K562 (cell line): ENCODE results near the gene SARS1. TPM values are rescaled to one million over a fixed set of nuclear protein-coding genes. Genes with fewer than 3 reads are reported as not detected.

Experiments
- ARNT ChIP-seq, 2 experiments: fragments of 450-650 bp; IDR thresholded peaks; 2 replicates each; pipeline ENCODE4 v1.6.1; 2016; ENCODE audit warnings: mild to moderate bottlenecking in 1 of 2
- CTBP1 ChIP-seq: fragments of 450-650 bp; IDR thresholded peaks from 2 replicates; pipeline ENCODE4 v1.6.1; 2016; ENCODE audit warnings: borderline replicate concordance
- DLX4 ChIP-seq: fragments of 250-450 bp; sonication (Bioruptor Pico); IDR thresholded peaks from 2 replicates; pipeline ENCODE4 v1.6.1; 2021; ENCODE audit warnings: mild to moderate bottlenecking
- NKRF ChIP-seq: fragments of 450-650 bp; IDR thresholded peaks from 2 replicates; pipeline ENCODE4 v1.6.1; 2016; ENCODE audit warnings: borderline replicate concordance
- PHB ChIP-seq: fragments of 250-450 bp; sonication (Bioruptor Pico); IDR thresholded peaks from 2 replicates; pipeline ENCODE4 v1.5.0; 2021
- POLR2A ChIP-seq: fragments of 450-650 bp; conservative IDR thresholded peaks from 2 replicates; pipeline ENCODE4 v1.6.1; 2016
- POLR2B ChIP-seq: fragments of 450-650 bp; IDR thresholded peaks from 2 replicates; pipeline ENCODE4 v1.6.1; 2018; ENCODE audit warnings: low read depth; ENCODE audit not compliant: partially characterized antibody
- SOX6 ChIP-seq: fragments of 450-650 bp; IDR thresholded peaks from 2 replicates; pipeline ENCODE4 v1.6.1; 2014; ENCODE audit warnings: mild to moderate bottlenecking
- TEAD1 ChIP-seq, 2 experiments: fragments of 450-650 bp in 1 of 2; sonication (generic) in 1 of 2; formaldehyde crosslinking; IDR thresholded peaks; 2 replicates each; pipeline versions ENCODE4 v1.4.0 to v1.8.0; 2020 to 2022; ENCODE audit warnings: mild to moderate bottlenecking in 2 of 2, missing genetic modification reagents in 1 of 2
- ZBTB17 ChIP-seq: fragments of 450-650 bp; formaldehyde crosslinking; IDR thresholded peaks from 2 replicates; pipeline ENCODE4 v1.4.0; 2020; ENCODE audit warnings: mild to moderate bottlenecking
- ZFPM2 ChIP-seq: fragments of 250-450 bp; sonication (Bioruptor Pico); IDR thresholded peaks from 2 replicates; pipeline ENCODE4 v1.5.1; 2022; ENCODE audit warnings: mild to moderate bottlenecking
- ZNF518B ChIP-seq: fragments of 250-450 bp; sonication (Bioruptor Pico); IDR thresholded peaks from 2 replicates; pipeline ENCODE4 v1.5.0; 2021; ENCODE audit warnings: mild to moderate bottlenecking, moderate library complexity
- ZNF75A ChIP-seq: fragments of 450-650 bp; formaldehyde crosslinking; IDR thresholded peaks from 2 replicates; pipeline ENCODE4 v1.4.0; 2020; ENCODE audit warnings: mild to moderate bottlenecking
- ZZZ3 ChIP-seq: fragments of 450-650 bp; IDR thresholded peaks from 2 replicates; pipeline ENCODE4 v1.6.1; 2016; ENCODE audit warnings: antibody characterized with exemption, mild to moderate bottlenecking, moderate library complexity
- polyA plus RNA-seq, 8 experiments: library from polyadenylated mRNA; depleted of rRNA in 4 of 8; stranded (reverse) in 5 of 8; unstranded in 3 of 8; fragments of >200 nt; fragmentation: Nextera tagmentation in 2 of 8; fragmentation: Illumina TruSeq in 1 of 8; extraction: Ambion mirVana in 2 of 8; extraction: Trizol in 1 of 8; gene quantifications; 2 replicates each; pipeline versions ENCODE4 v1.2.1 to v1.2.3, GENCODE V29; 2011 to 2014; ENCODE audit warnings: inconsistent platforms in 1 of 8, missing spikeins in 1 of 8
- total RNA-seq, 7 experiments: library from RNA; depleted of rRNA in 6 of 7; stranded (reverse); fragments of >200 nt in 6 of 7; fragmentation: Illumina TruSeq in 2 of 7; extraction: Trizol in 2 of 7; gene quantifications; 2 replicates each; pipeline versions ENCODE4 v1.2.1 to v1.2.3, GENCODE V29; 2011 to 2021; ENCODE audit warnings: low replicate concordance in 1 of 7
- TF ChIP-seq, protein P1 (sequence below): fragments of 450-650 bp; formaldehyde crosslinking; IDR thresholded peaks from 2 replicates; pipeline ENCODE4 v1.4.0; 2020; ENCODE audit warnings: mild to moderate bottlenecking, moderate library complexity
- TF ChIP-seq, protein P2 (sequence below), 2 experiments: IDR thresholded peaks; 2 replicates each; pipeline ENCODE4 v1.6.1; 2012; ENCODE audit warnings: improper control_type of control experiment in 2 of 2, low read depth in 2 of 2, low read length in 2 of 2, borderline replicate concordance in 1 of 2
- TF ChIP-seq, protein P3 (sequence below): sonication (generic); formaldehyde crosslinking; IDR thresholded peaks from 2 replicates; pipeline ENCODE4 v1.8.0; 2022; ENCODE audit warnings: mild to moderate bottlenecking, missing genetic modification reagents

SARS1 gene
- total and polyA plus RNA-seq, 9 of the 15 experiments (the other 6 are each of a cell fraction or from before 2014, with no cell fraction given): 221 to 623 (median 254) TPM

- TF ChIP-seq ZNF518B (CRISPR knock-in tag) (0 out of 2 replicates have a peak, but pooled peaks have one; percentile 10), ZBTB17 (peak; percentile 63; the same call in 1 of the 2 replicates), ZNF75A (CRISPR knock-in tag) (no peak), SOX6 (0 out of 2 replicates have a peak, but pooled peaks have one; percentile 22), POLR2A (peak; percentile 58; the same call in 1 of the 2 replicates), POLR2B (peak; percentile 69), PHB (CRISPR knock-in tag) (0 out of 2 replicates have a peak, but pooled peaks have one; percentile 10), TEAD1 (CRISPR knock-in tag; IDR thresholded peaks at IDR 0.05) (peak in 1 of 2 experiments; percentile 7; a peak in 1 of 4 replicates), NKRF (peak; percentile 30; the same call in 1 of the 2 replicates), ARNT (IDR thresholded peaks at IDR 0.05) (peak in 1 of 2 experiments; percentile 32; a peak in 1 of 4 replicates), ZZZ3 (no peak), CTBP1 (peak; percentile 32), ZFPM2 (CRISPR knock-in tag) (0 out of 2 replicates have a peak, but pooled peaks have one; percentile 10), DLX4 (CRISPR knock-in tag) (no peak)
- TF ChIP-seq, protein P1, sequence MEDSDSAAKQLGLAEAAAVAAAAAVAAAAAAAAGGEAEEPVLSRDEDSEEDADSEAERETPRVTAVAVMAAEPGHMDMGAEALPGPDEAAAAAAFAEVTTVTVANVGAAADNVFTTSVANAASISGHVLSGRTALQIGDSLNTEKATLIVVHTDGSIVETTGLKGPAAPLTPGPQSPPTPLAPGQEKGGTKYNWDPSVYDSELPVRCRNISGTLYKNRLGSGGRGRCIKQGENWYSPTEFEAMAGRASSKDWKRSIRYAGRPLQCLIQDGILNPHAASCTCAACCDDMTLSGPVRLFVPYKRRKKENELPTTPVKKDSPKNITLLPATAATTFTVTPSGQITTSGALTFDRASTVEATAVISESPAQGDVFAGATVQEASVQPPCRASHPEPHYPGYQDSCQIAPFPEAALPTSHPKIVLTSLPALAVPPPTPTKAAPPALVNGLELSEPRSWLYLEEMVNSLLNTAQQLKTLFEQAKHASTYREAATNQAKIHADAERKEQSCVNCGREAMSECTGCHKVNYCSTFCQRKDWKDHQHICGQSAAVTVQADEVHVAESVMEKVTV: 0 out of 2 replicates have a peak, but pooled peaks have one; percentile 16
- TF ChIP-seq, protein P2, sequence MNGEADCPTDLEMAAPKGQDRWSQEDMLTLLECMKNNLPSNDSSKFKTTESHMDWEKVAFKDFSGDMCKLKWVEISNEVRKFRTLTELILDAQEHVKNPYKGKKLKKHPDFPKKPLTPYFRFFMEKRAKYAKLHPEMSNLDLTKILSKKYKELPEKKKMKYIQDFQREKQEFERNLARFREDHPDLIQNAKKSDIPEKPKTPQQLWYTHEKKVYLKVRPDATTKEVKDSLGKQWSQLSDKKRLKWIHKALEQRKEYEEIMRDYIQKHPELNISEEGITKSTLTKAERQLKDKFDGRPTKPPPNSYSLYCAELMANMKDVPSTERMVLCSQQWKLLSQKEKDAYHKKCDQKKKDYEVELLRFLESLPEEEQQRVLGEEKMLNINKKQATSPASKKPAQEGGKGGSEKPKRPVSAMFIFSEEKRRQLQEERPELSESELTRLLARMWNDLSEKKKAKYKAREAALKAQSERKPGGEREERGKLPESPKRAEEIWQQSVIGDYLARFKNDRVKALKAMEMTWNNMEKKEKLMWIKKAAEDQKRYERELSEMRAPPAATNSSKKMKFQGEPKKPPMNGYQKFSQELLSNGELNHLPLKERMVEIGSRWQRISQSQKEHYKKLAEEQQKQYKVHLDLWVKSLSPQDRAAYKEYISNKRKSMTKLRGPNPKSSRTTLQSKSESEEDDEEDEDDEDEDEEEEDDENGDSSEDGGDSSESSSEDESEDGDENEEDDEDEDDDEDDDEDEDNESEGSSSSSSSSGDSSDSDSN (IDR thresholded peaks at IDR 0.05; ENCODE audit: borderline replicate concordance in 1 of 2, low read depth in 2 of 2, low read length in 2 of 2): 0 out of 4 replicates have a peak, but pooled peaks of 1 of the 2 experiments have one; percentile 32
- TF ChIP-seq, protein P3, sequence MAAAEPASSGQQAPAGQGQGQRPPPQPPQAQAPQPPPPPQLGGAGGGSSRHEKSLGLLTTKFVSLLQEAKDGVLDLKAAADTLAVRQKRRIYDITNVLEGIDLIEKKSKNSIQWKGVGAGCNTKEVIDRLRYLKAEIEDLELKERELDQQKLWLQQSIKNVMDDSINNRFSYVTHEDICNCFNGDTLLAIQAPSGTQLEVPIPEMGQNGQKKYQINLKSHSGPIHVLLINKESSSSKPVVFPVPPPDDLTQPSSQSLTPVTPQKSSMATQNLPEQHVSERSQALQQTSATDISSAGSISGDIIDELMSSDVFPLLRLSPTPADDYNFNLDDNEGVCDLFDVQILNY (CRISPR knock-in tag): no peak
Observed at GRCh38 chr1:109239409-109240068, 25.8 kb downstream of the SARS1 start (continued).
